Hematopoietic multipotent progenitor cell treated with erythropoietin and hydrocortisone succinate and interleukin-3 and kit ligand, for 4 days (in vitro differentiated cells): ENCODE results near the gene VAV3.

Experiments used
- DNase-seq: peaks from one replicate; pipeline ENCODE4 v3.0.0-alpha.2; 2015

The VAV3 gene

DNA sequence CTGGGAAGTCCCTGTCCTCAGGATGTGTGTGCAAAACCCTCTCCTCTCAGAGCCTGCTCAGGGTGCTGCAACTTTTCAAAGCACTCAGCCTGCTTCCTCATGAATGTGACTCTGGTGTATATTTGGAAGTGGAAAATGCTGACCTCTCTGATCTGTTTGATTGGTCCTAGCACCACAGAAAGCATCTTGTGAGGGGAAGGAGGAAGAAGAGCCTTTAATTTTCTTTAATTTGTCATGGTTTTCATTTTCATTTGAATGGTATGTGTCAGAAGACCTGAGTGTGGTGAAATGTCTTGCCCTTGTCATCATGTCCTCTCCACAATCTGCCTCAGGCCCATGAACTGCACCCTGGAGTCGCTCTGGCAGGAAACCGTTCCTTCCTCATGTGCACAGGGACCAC lies 440.7 kb downstream of the VAV3 start:
- DNase-seq = no peak

DNA sequence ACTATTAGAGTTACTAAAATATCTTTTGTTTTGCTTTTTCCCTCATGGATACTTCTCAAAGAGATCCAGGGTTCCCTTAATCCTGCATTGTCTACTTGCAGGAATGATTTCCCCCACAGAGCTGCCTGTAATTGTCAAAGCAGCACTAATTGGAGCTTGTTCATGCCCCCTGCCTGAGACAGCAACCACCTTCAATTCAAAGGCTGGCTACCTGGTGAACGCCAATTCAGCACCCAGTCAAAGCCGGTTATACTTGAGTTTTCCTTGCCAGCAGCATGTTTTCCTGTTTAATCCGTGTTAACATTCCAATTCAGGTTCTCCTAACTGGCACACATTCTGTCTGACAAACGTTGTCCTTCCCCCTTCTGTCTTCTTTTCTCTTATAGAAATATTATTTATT lies 441.2 kb downstream of the VAV3 start:
- no peak for DNase-seq

DNA sequence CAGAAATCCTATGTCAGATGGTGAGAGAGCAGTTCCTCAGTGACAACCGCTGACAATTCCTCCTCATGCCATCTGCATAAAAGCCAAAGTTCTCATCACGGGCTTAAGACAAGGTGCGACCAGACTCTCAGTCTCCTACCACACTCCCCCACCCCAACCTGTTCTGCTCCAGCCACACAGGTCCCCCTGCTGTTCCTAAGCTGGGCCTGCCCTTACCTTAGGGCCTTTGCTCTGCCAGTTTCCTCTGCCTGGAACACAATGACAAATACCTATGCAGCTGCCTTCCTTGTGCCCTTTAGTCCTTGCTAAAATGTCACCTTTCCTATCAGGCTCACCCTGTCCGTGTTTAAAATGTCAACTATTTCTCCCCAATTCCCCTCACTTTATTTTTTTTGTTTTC lies 441.9 kb downstream of the VAV3 start:
- DNase-seq = no peak
